ENCODE results near the gene MYBPC2. TPM values are rescaled to one million over a fixed set of nuclear protein-coding genes. Genes with fewer than 3 reads are reported as not detected.

The MYBPC2 gene
- total RNA-seq, 4 donors from 2014 or later: 0.21 TPM; not detected in 3

DNA sequence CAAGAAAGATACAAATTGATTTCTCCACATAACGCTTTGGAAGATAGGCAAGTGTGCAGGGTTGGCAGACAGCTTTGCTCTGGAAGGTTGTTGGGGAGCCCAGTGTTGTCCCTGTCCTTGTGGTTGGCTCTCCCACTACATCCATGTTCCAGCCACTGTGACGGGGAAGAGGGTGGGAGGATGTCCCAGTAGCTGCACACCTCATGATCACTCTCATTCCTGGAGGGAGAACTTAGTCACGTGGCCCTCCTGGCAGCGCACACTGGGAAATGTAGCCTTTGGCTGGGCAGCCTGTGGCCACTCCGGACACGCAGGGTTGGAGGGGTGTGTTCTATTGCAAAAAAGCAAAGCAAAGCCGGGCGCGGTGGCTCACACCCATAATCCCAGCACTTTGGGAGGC is 38.7 kb upstream of the MYBPC2 start:
- 87 to 96% methylated on average over 9 of the region's 9 CpGs for WGBS, 2 donors

DNA sequence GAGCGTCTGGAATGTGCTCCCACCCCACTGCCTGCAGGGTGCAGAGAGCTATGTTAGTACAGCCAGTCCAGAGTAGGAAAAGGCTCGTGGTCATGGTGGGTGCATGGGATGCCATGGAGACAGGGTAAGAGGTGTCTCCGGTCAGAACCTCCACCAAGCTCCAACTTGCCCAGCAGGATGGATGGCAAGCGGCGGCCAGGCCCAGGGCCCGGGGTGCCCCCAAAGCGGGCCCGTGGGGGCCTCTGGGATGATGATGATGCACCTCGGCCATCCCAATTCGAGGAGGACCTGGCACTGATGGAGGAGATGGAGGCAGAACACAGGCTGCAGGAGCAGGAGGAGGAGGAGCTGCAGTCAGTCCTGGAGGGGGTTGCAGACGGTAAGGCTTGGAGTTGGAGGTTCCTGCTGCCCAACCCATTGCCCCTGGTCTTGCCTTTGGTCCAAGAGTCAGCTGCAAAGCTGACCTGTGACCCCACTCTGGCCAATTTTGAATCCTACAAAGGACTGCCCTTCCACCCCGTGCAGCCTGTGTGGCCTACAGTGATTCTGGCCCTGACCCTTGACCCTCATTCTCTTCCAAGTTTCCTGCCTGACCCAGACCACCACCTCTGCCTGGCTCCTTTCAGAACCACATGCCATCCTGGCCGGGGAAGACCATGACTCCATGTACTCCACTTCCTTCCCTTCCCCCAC is 33.9 kb upstream of the MYBPC2 start:
- Histone ChIP-seq H3K36me3 (peaks cover 0 to 39% (median 0%) of the 10 kb centered on the region in 3 donors), H3K4me1 (no peaks in the 10 kb centered on the region), H3K9me3 (no peaks in the 10 kb centered on the region), H3K27me3 (no peaks in the 10 kb centered on the region), H3K27ac (no peak overlapping the region), H3K4me3 (no peak overlapping the region)
- no peak for DNase-seq (ENCODE audit: low spot score in 2 of 2)
- WGBS, 2 donors: 78 to 88% methylated on average over 12 of the region's 13 CpGs
- TF ChIP-seq, protein P1, sequence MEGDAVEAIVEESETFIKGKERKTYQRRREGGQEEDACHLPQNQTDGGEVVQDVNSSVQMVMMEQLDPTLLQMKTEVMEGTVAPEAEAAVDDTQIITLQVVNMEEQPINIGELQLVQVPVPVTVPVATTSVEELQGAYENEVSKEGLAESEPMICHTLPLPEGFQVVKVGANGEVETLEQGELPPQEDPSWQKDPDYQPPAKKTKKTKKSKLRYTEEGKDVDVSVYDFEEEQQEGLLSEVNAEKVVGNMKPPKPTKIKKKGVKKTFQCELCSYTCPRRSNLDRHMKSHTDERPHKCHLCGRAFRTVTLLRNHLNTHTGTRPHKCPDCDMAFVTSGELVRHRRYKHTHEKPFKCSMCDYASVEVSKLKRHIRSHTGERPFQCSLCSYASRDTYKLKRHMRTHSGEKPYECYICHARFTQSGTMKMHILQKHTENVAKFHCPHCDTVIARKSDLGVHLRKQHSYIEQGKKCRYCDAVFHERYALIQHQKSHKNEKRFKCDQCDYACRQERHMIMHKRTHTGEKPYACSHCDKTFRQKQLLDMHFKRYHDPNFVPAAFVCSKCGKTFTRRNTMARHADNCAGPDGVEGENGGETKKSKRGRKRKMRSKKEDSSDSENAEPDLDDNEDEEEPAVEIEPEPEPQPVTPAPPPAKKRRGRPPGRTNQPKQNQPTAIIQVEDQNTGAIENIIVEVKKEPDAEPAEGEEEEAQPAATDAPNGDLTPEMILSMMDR (IDR thresholded peaks at IDR 0.05): no peak
- TF ChIP-seq POLR2A (IDR thresholded peaks at IDR 0.05): no peak
- TF ChIP-seq EP300 (IDR thresholded peaks at IDR 0.05): no peak

More for the DNA sequence above, 38.7 kb upstream of the MYBPC2 start:
- no peaks in the 10 kb centered on the region for H3K4me1 ChIP-seq
- peaks cover 0 to 26% (median 0%) of the 10 kb centered on the region in 3 donors for H3K36me3 ChIP-seq
- TF ChIP-seq, protein P1 (IDR thresholded peaks at IDR 0.05): no peak
- TF ChIP-seq EP300 (IDR thresholded peaks at IDR 0.05) (no peak), POLR2A (IDR thresholded peaks at IDR 0.05) (no peak)
- no peak overlapping the region for H3K4me3 ChIP-seq
- H3K27ac ChIP-seq: no peak overlapping the region
- no peak for DNase-seq (ENCODE audit: low spot score in 2 of 2)
- no peaks in the 10 kb centered on the region for H3K9me3 ChIP-seq
- no peaks in the 10 kb centered on the region for H3K27me3 ChIP-seq

DNA sequence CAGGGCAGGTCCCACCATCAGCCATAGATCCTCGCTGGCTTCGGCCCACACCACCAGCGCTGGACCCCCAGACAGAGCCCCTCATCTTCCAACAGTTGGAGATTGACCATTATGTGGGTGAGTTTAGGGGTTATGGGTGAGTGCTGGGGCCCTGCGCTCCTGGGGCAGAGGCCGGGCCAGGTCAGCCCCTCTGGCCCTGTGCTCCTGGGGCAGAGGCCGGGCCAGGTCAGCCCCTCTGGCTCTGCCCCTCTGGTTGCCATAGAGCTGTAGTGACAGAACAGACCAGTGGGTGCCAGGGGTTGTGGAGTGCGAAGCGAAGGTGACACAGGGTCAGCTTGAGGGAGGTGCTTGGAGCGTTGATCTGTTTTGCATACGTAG is 33.3 kb upstream of the MYBPC2 start:
- H3K36me3 ChIP-seq: peaks cover 0 to 44% (median 0%) of the 10 kb centered on the region in 3 donors
- no peak overlapping the region for H3K27ac ChIP-seq
- no peaks in the 10 kb centered on the region for H3K4me1 ChIP-seq
- TF ChIP-seq EP300 (IDR thresholded peaks at IDR 0.05) (no peak), POLR2A (IDR thresholded peaks at IDR 0.05) (no peak)
- TF ChIP-seq, protein P1 (IDR thresholded peaks at IDR 0.05): no peak
- WGBS, 2 donors: 85 to 89% methylated on average over 8 to 10 of the region's 10 CpGs
- H3K9me3 ChIP-seq: no peaks in the 10 kb centered on the region
- no peak for DNase-seq (ENCODE audit: low spot score in 2 of 2)
- no peaks in the 10 kb centered on the region for H3K27me3 ChIP-seq
- no peak overlapping the region for H3K4me3 ChIP-seq

DNA sequence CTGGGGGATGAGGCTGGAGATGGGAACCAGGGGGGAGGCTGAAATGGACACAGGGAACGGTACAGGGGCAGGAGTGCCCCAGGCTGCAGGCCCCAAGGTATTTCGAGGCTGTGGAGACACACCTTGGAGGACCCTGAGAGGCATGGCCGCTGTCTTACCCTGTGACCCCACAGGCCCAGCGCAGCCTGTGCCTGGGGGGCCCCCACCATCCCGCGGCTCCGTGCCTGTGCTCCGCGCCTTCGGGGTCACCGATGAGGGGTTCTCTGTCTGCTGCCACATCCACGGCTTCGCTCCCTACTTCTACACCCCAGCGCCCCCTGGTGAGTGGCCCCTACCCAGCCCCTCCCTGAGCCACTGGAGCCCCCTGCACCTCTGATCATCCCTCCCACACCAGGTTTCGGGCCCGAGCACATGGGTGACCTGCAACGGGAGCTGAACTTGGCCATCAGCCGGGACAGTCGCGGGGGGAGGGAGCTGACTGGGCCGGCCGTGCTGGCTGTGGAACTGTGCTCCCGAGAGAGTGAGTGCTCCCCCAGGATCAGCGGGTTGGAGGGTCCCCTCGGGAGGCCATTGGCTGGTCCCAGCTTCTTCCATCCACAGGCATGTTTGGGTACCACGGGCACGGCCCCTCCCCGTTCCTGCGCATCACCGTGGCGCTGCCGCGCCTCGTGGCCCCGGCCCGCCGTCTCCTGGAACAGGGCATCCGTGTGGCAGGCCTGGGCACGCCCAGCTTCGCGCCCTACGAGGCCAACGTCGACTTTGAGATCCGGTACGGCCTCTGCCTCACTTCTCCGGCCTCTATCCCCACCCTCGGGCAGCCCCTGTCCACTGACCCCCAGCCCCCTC is 30.9 kb upstream of the MYBPC2 start:
- TF ChIP-seq EP300 (IDR thresholded peaks at IDR 0.05) (no peak), POLR2A (IDR thresholded peaks at IDR 0.05) (no peak)
- no peaks in the 10 kb centered on the region for H3K27me3 ChIP-seq
- no peaks in the 10 kb centered on the region for H3K9me3 ChIP-seq
- WGBS, 2 donors: 87 to 88% methylated on average over 48 of the region's 48 CpGs
- H3K4me1 ChIP-seq: no peaks in the 10 kb centered on the region
- H3K27ac ChIP-seq: no peak overlapping the region
- H3K4me3 ChIP-seq: no peak overlapping the region
- DNase-seq (ENCODE audit: low spot score in 2 of 2): no peak
- peaks cover 0 to 69% (median 0%) of the 10 kb centered on the region in 3 donors for H3K36me3 ChIP-seq

DNA sequence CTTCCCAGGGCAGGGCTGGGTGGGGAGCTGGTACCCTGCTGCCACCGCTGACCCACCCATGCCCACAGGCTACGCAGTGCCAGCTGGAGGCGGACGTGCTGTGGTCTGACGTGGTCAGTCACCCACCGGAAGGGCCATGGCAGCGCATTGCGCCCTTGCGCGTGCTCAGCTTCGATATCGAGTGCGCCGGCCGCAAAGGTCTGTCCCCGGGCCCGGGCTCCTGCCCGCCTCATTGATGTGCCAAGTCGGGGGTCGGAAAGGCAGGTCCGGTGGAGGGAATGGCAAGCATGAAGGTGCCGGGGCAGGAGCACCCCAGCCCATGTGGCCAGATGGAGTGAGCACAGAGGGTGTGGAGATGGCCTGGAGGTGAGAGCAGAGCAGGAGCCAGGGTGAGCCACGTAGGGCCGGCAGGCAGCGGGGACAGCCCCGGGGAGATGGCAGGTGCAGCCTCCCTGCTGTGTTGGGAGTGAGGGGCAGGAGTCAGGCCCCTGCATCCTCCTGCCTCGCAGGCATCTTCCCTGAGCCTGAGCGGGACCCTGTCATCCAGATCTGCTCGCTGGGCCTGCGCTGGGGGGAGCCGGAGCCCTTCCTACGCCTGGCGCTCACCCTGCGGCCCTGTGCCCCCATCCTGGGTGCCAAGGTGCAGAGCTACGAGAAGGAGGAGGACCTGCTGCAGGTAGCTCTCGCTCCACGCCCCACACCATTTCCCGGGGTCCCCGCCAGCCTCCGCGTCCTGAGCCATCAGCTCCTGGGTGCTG is 30.0 kb upstream of the MYBPC2 start:
- H3K27ac ChIP-seq: no peak overlapping the region
- no peaks in the 10 kb centered on the region for H3K27me3 ChIP-seq
- peaks cover 0 to 77% (median 0%) of the 10 kb centered on the region in 3 donors for H3K36me3 ChIP-seq
- TF ChIP-seq EP300 (IDR thresholded peaks at IDR 0.05): no peak
- no peak for TF ChIP-seq POLR2A (IDR thresholded peaks at IDR 0.05)
- TF ChIP-seq, protein P1 (IDR thresholded peaks at IDR 0.05): no peak
- no peaks in the 10 kb centered on the region for H3K9me3 ChIP-seq
- 94 to 95% methylated on average over 35 to 41 of the region's 41 CpGs for WGBS, 2 donors
- H3K4me3 ChIP-seq: no peak overlapping the region
- no peaks in the 10 kb centered on the region for H3K4me1 ChIP-seq
- DNase-seq (ENCODE audit: low spot score in 2 of 2): no peak

Measured in tibial nerve (tissue), 4 donors.